ENCODE data around the gene CDK5RAP2.
"Not testable (repeated sequence)": the region's sequence is repeated elsewhere in the genome, so short reads cannot be mapped to it uniquely, and the experiment has no call there.

The CDK5RAP2 gene

GRCh38 chr9:120580051-120580896, at the start of gene CDK5RAP2:
Gene CDK5RAP2 (minus strand): TSS chr9:120580167. CDS start chr9:120579978, 189 bp downstream.
- peak; percentile 96 for DNase-seq

GRCh38 chr9:120628925-120629497, 49.0 kb upstream of the CDK5RAP2 start:
- DNase-seq, result not testable (repeated sequence)

DNA sequence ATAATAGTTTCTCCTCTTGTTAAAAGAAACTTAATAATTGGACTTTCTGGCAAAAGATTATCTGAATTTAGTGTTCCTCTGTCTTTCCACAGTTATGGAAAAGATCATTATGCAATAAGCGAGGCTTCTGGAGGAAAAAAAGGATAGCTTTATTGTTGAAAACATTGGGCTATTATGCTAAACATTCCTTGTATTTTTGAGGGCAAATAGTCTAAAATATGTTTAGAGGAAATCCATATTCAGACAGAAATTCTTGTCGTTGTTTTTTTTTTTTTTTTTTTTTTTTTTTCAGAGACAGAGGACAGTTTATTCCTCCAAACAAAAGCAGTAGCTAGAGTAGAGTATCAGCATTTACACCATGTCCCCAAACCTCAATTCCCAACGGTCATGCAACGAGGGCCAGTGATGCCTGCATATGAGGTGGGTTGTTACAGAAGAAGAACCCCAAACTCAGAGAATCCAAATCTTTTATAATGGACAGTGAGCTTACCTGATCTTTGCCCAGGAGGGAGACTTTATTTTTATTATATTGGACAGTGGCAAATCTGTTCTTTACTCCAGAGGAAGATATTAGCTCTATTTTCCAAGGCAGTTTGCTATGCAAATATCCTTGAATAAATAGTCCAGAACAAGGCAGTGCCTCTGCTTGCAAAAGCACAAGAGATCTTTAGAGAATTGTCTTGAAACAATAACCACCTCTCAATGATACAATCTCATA, 48.4 kb upstream of the CDK5RAP2 start:
- no peak for DNase-seq

DNA sequence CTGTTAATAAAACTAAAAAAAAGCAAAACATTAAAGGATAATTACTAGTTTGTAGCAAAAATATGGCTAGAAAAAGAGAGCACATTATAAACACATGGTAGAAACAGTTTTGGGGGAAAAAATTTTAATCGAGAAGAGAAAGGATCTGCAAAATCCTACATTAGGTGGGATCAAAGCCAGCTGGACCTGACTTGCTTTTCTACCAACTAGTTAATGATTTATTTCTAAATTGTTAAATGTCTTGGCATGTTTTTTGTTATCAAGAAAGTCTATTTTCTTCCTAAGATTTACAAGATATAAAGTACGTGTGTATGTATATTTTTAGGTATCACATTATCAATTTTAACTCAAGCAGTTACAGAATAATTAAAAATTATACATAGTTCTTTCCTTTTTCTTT, 47.1 kb upstream of the CDK5RAP2 start:
- no peak for DNase-seq

GRCh38 chr9:120626512-120626911, 46.5 kb upstream of the CDK5RAP2 start:
- DNase-seq, result no peak

GRCh38 chr9:120625222-120625621, 45.3 kb upstream of the CDK5RAP2 start:
- DNase-seq, result no peak

DNA sequence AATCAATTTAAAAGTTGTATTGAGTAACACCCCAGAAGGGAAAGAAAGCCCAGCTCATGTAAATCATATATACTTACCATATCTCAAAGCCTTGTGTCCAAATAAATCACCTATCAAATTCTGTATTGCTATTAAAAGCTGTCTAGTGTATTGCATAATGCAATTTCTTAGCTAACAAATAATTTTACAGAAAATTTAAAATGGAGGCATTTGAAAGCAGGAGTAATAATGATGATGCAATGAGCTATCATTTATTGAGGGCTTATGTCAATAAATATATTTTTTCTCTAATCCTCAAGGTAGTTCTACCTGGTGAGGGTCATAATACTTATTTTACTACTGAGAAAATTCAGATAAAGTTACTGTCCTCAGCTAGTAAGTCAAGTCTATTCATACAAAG, 42.8 kb upstream of the CDK5RAP2 start:
- DNase-seq, result no peak

DNA sequence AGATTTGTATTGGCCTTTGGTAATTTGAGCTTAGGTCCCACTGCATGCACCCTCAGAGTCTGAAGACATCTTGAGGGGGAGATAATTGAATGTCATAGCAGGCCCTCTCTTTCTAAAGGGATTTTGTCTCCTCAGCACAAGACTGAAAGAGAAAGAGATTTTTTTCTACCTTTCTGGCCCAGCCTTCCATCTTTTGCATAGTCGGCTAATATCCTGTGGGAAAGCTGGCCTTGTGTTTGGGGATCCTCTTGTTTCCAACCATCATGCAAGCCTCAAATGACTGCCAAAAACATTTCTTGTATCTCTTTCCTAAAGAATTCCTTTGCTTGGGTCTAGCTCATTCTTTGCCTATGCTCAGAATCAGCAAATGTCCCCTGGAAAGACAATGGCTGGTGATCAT, 42.0 kb upstream of the CDK5RAP2 start:
- DNase-seq, result no peak

GRCh38 chr9:120619751-120620655, 40.0 kb upstream of the CDK5RAP2 start:
- DNase-seq, result peak; percentile 52

- no peak for DNase-seq
Observed at GRCh38 chr9:120616966-120617935, 37.3 kb upstream of the CDK5RAP2 start.

DNA sequence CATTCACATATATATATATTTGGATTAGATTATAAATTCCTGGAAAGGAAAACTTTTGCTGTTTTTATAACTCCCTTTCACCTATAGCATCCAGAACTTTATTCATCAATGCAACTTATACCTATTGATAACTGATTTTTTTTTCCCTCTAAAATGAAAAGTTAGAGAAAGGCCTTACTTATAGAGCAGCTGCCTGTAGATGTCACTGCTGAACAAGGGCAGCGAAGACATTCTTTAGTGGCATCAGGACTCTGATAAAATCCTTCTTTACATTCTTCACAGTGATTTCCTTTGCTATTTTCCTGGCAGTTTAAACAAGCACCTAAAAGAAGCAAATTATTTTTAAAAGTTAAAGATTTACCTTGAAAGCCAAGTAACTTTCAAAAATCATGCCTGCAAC, 32.3 kb upstream of the CDK5RAP2 start:
- DNase-seq, result no peak

DNA sequence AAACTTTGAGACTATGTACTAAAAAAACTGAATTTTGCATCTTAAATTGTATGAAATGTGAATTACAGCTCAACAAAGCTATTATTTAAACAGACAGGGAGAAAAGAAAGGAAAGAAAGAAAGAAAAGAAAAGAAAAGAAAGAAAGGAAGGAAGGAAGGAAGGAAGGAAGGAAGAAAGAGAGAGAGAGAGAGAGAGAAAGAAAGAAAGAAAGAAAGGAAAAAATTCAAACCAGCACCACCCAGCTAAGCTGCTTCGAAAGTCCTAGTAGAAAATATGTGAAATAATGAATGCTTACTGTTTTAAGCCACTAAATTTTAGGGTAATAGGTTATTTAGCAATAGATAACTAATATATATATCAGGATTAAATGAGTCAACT, 31.7 kb upstream of the CDK5RAP2 start:
- no peak for DNase-seq

GRCh38 chr9:120610975-120611689, 31.2 kb upstream of the CDK5RAP2 start:
- no peak for DNase-seq

GRCh38 chr9:120609636-120610035, 29.7 kb upstream of the CDK5RAP2 start:
- no peak for DNase-seq

DNA sequence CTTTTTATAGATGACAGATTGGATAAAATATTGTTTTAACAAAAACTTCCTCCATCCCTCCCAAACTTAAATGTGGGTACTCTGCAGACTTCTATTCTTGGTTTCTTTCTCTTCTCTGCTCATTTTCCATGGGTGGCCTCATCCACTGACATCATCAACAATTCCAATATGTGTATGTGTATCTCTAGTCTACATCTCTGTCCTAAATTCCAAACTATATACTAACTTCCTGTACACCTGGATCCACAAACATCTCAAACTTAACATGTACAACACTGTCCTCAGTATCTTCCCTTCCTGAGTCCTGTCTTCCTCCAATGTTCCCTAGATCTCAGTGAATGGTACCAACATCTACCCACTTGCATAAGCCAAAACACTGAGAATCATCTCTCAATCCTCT, 28.5 kb upstream of the CDK5RAP2 start:
- DNase-seq, result no peak

DNA sequence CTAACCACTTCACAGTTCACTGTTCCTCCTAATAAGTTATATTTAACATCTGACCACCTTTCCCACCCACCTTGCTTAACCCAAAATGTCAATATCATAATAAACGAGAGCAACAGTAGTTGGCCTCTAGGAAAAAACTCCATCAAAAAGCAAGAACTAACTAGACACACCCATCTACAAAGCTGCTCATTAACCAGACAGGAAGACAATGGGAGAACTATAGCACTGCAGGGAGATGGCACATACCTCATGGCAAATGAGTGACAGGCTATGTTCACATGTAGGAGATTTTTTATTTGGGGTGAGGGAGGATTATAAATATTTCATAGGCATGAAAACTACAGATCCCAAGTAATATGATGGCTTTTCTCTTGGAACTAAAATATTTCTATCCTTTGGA, 23.6 kb upstream of the CDK5RAP2 start:
- DNase-seq, result no peak

GRCh38 chr9:120603010-120603409, 23.0 kb upstream of the CDK5RAP2 start:
- no peak for DNase-seq

DNA sequence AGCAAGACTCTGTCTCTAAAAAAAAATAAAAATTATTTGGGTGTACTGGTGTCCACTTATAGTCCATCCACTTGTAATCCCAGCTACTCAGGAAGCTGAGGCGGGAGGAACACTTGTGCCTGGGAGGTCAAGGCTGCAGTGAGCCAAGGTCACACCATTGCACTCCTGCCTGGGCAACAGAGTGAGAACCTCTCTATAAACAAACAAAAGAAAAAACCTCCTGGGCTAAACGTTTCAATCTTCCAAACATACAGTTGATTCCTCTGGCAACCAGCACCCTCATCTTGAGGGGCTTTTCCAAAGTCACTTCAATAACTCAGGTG, 13.9 kb upstream of the CDK5RAP2 start:
- DNase-seq, result no peak

DNA sequence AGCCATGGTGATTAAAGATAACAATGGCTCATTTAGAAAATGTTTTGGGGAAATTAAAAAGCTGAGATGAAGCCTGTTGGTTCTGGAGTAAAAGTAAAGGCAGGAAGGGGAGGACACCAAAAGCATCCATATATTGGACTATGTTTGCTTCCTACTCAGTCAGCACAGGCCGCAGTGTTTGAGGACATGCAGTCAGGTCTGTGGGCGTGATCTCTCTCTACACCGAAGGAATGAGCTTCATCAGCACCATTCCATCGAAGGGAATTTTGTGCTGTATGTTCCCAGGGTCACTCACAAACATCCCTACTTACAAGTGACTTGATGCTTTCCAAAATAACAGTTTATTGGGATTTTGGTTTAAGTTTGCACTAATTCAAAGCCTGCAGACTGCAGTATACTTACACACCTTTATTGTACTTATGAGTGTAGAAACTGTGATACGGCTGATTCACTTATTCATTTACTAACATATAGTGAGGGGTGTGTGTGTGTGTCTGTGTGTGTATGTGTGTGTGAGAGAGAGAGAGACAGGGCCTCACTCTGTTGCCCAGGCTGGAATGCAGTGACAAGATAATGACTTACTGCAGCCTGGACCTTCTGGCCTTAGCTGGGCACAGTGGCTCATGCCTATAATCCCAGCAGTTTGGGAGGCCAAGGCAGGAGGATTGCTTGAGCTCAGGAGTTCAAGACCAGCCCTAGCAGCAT, 13.4 kb upstream of the CDK5RAP2 start:
- DNase-seq, result no peak

DNA sequence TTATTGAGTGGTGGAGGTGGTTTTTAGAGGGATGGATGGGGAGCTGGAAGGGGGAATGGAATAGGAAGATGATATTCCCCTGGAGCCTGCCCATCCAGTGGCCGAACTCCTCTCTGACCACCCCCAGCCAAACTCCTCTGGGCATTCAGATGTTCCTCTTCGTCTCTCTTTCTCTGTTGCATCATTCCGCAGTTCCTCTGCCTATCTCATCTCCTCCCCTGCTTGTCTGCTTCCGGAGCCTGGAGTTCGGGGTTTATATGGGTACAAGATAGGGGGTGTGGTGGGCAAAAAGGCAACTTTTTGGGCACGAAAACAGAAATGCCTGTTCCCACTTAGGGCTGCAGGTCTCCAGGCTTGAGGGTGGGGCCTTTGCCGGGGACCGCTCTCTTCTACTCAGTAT, 12.2 kb upstream of the CDK5RAP2 start:
- DNase-seq, result no peak

GRCh38 chr9:120587328-120587727, 7.4 kb upstream of the CDK5RAP2 start:
- DNase-seq, result no peak
